GM12878 (cell line): ENCODE results near the gene AGRN. TPM values are rescaled to one million over a fixed set of nuclear protein-coding genes. Genes with fewer than 3 reads are reported as not detected.

Experiments
- ATAC-seq: fragments of 200-7000 bp; cut with Tn5 transposase; 3 replicates; pipeline ENCODE4 v1.9.1; 2020; ENCODE audit warnings: mild to moderate bottlenecking, moderate library complexity
- BruUV-seq: library from RNA; stranded (reverse); fragments of 400-500 nt; replicated peaks from 2 replicates; lab custom pipeline; 2021; lab: Mats Ljungman, UMichigan
- CTCF ChIA-PET: fragments of 300-600 bp; sonication (Branson Sonifier 250); formaldehyde crosslinking; extraction: SDS; loops from one replicate; lab custom pipeline; 2021; ENCODE audit warnings: inconsistent platforms; lab: Yijun Ruan, JAX
- POLR2A ChIA-PET: fragments of 350-600 bp; formaldehyde crosslinking; extraction: SDS; loops from one replicate; lab custom pipeline; 2021; ENCODE audit warnings: inconsistent platforms; lab: Charles Lee
- RAD21 ChIA-PET: fragments of 300-600 bp; sonication (Branson Sonifier 250); formaldehyde crosslinking; loops from one replicate; lab custom pipeline; 2023; ENCODE audit warnings: antibody characterized with exemption; ENCODE audit not compliant: unreplicated experiment; lab: Charles Lee
- SMC1A ChIA-PET: fragments of 300-600 bp; sonication (Branson Sonifier 250); formaldehyde crosslinking; loops from one replicate; lab custom pipeline; 2023; ENCODE audit not compliant: unreplicated experiment, uncharacterized antibody; lab: Charles Lee
- DNase-seq: peaks from one replicate; pipeline ENCODE4 v3.0.0-alpha.2; 2011; ENCODE audit warnings: low read depth, low spot score
- FAIRE-seq: peaks from 3 replicates; lab custom pipeline; 2011; peaks lifted over from hg19 to GRCh38; lab: Jason Lieb, UNC
- H2AFZ ChIP-seq: 2 replicates; pipeline ENCODE4 v1.6.0; 2011; ENCODE audit warnings: low read depth, low read length, control low read depth; ENCODE audit not compliant: control insufficient read depth
- H3K27ac ChIP-seq: 2 replicates; pipeline ENCODE4 v1.5.1; 2011; ENCODE audit warnings: control low read depth; ENCODE audit not compliant: control insufficient read depth, insufficient read depth
- H3K27me3 ChIP-seq, 2 experiments: replicated peaks in 1 of 2; 2 replicates each; pipeline versions ENCODE4 v1.6.0 to v1.6.1; 2011; ENCODE audit warnings: low read length in 1 of 2; ENCODE audit not compliant: control insufficient read depth in 2 of 2, insufficient read depth in 2 of 2
- H3K36me3 ChIP-seq, 2 experiments: 2 replicates each; pipeline ENCODE4 v1.5.1; 2011; ENCODE audit warnings: low read length in 1 of 2; ENCODE audit not compliant: control insufficient read depth in 2 of 2, insufficient read depth in 2 of 2
- H3K4me1 ChIP-seq: 2 replicates; pipeline ENCODE4 v1.6.1; 2011; ENCODE audit warnings: mild to moderate bottlenecking, low read length, moderate library complexity, mixed read lengths; ENCODE audit not compliant: control insufficient read depth, insufficient read depth
- H3K4me2 ChIP-seq: 2 replicates; pipeline ENCODE4 v1.6.0; 2011; ENCODE audit warnings: control low read depth; ENCODE audit not compliant: control insufficient read depth, insufficient read depth
- H3K4me3 ChIP-seq: fragments of 200-600 bp; sonication (generic); 2 replicates; pipeline ENCODE4 v1.5.1; 2016
- H3K79me2 ChIP-seq: 2 replicates; pipeline ENCODE4 v1.6.0; 2011; ENCODE audit warnings: low read length; ENCODE audit not compliant: control insufficient read depth, insufficient read depth
- H3K9ac ChIP-seq: 2 replicates; pipeline ENCODE4 v1.8.0; 2011; ENCODE audit warnings: low read length, control low read depth, mixed read lengths; ENCODE audit not compliant: control insufficient read depth, insufficient read depth
- H3K9me3 ChIP-seq: replicated peaks from 3 replicates; pipeline ENCODE4 v1.5.1; 2011; ENCODE audit warnings: mild to moderate bottlenecking, low read length; ENCODE audit not compliant: control insufficient read depth, insufficient read depth
- H4K20me1 ChIP-seq: 2 replicates; pipeline ENCODE4 v1.6.0; 2011; ENCODE audit not compliant: control insufficient read depth, insufficient read depth
- BCL11A ChIP-seq: IDR thresholded peaks from 2 replicates; pipeline ENCODE4 v1.6.1; 2011; ENCODE audit warnings: low read depth, low read length
- BHLHE40 ChIP-seq, 2 experiments: fragments of 450-650 bp in 1 of 2; IDR thresholded peaks; 2 replicates each; pipeline ENCODE4 v1.6.1; 2011 to 2017; ENCODE audit warnings: low read depth in 2 of 2, borderline replicate concordance in 1 of 2, improper control_type of control experiment in 1 of 2, low read length in 1 of 2, mild to moderate bottlenecking in 1 of 2
- CBX5 ChIP-seq: sonication (generic); IDR thresholded peaks from 2 replicates; pipeline ENCODE4 v1.6.1; 2016; ENCODE audit warnings: low read depth, moderate library complexity, mild to moderate bottlenecking, inconsistent platforms
- E4F1 ChIP-seq: fragments of 450-650 bp; IDR thresholded peaks from 2 replicates; pipeline ENCODE4 v1.6.1; 2018; ENCODE audit warnings: borderline replicate concordance, mild to moderate bottlenecking; ENCODE audit not compliant: partially characterized antibody
- HCFC1 ChIP-seq: fragments of 150-350 bp; IDR thresholded peaks from 2 replicates; pipeline ENCODE4 v1.6.1; 2014; ENCODE audit warnings: low read length
- HSF1 ChIP-seq: fragments of 150-350 bp; IDR thresholded peaks from 2 replicates; pipeline ENCODE4 v1.6.1; 2014; ENCODE audit warnings: mild to moderate bottlenecking, low read depth, low read length
- LARP7 ChIP-seq: fragments of 450-650 bp; IDR thresholded peaks from 2 replicates; pipeline ENCODE4 v1.6.1; 2017; ENCODE audit warnings: mild to moderate bottlenecking
- MYC ChIP-seq: IDR thresholded peaks from 2 replicates; pipeline ENCODE4 v1.6.1; 2011; ENCODE audit warnings: mild to moderate bottlenecking, low read length, moderate library complexity, inconsistent platforms; ENCODE audit not compliant: insufficient read depth, insufficient replicate concordance, insufficient read length, severe bottlenecking
- NBN ChIP-seq: fragments of 450-650 bp; IDR thresholded peaks from 2 replicates; pipeline ENCODE4 v1.6.1; 2016
- POU2F2 ChIP-seq: IDR thresholded peaks from 3 replicates; pipeline ENCODE4 v1.6.1; 2011; ENCODE audit warnings: low read depth, mild to moderate bottlenecking, low read length, borderline replicate concordance
- RCOR1 ChIP-seq: conservative IDR thresholded peaks from 2 replicates; pipeline ENCODE4 v1.6.1; 2012; ENCODE audit warnings: low read depth, low read length, improper control_type of control experiment
- ZBED1 ChIP-seq: IDR thresholded peaks from 2 replicates; pipeline ENCODE4 v1.6.1; 2016; ENCODE audit warnings: borderline replicate concordance
- ZBTB33 ChIP-seq: fragments of 450-650 bp; IDR thresholded peaks from 2 replicates; pipeline ENCODE4 v1.6.1; 2017; ENCODE audit warnings: mild to moderate bottlenecking
- WGBS: methylation state at CpG from one replicate; pipeline ENCODE4 v1.1.6; 2016; ENCODE audit warnings: low lambda C conversion rate; ENCODE audit not compliant: insufficient replicate concordance, insufficient coverage; ENCODE audit errors: missing lambda C conversion rate; 5-methylcytosine and 5-hydroxymethylcytosine counted together
- in situ Hi-C: fragments of 300-500 bp; cut with MboI; formaldehyde crosslinking; loops from 9 replicates; pipeline ENCODE4 v1.14.3; 2018; ENCODE audit warnings: mixed read lengths
- intact Hi-C: fragments of 100-400 bp; cut with micrococcal nuclease; formaldehyde crosslinking; loops from one replicate; pipeline ENCODE4 v1.14.2; 2022; ENCODE audit not compliant: unreplicated experiment
- polyA plus RNA-seq, 11 experiments: library from polyadenylated mRNA; depleted of rRNA in 4 of 11; unstranded in 6 of 11; stranded (reverse) in 5 of 11; fragments of >200 nt; fragmentation: Nextera tagmentation in 4 of 11; fragmentation: Illumina TruSeq in 1 of 11; extraction: Ambion mirVana in 4 of 11; extraction: Trizol in 1 of 11; gene quantifications; 1 replicate in 1 of 11; 2 replicates in 10 of 11; pipeline versions ENCODE4 v1.2.1 to v1.2.3, GENCODE V29; 2011 to 2016; ENCODE audit warnings: inconsistent platforms in 2 of 11, missing spikeins in 2 of 11, low read depth in 1 of 11
- total RNA-seq, 4 experiments: library from RNA; depleted of rRNA in 3 of 4; stranded (reverse); fragments of >200 nt in 3 of 4; fragmentation: Illumina TruSeq in 1 of 4; extraction: Trizol in 1 of 4; gene quantifications; 2 replicates each; pipeline versions ENCODE4 v1.2.1 to v1.2.3, GENCODE V29; 2013 to 2021

AGRN gene
- total and polyA plus RNA-seq, 10 of the 15 experiments (the other 5 are each of a cell fraction or from before 2014, with no cell fraction given), result 0.02 to 41.8 (median 4.1) TPM

GRCh38 chr1:1082239-1082775 lies 62.4 kb downstream of the AGRN start:
- in situ Hi-C loops, result no loop called here
- no peak overlapping the region for H3K4me3 ChIP-seq
- 82% methylated on average over 21 of the region's 27 CpGs for WGBS
- no peaks in the 10 kb centered on the region for H3K36me3 ChIP-seq
- ChIA-PET CTCF (no interaction called here), SMC1A (no interaction called here), RAD21 (no interaction called here), POLR2A (no interaction called here)
- H3K9me3 ChIP-seq, result no peaks in the 10 kb centered on the region
- no peaks in the 10 kb centered on the region for H3K27me3 ChIP-seq
- no peaks in the 10 kb centered on the region for H3K79me2 ChIP-seq
- no peak overlapping the region for H2AFZ ChIP-seq
- FAIRE-seq, result no peak
- TF ChIP-seq NBN (no peak), LARP7 (no peak), ZBTB33 (no peak), ZBED1 (no peak), CBX5 (no peak), BHLHE40 (IDR thresholded peaks at IDR 0.05; ENCODE audit: borderline replicate concordance in 1 of 2, low read depth in 2 of 2, low read length in 1 of 2) (no peak), RCOR1 (no peak), HCFC1 (no peak), BCL11A (no peak), HSF1 (no peak), MYC (no peak), E4F1 (no peak), POU2F2 (no peak)
- ATAC-seq, result no peak
- no peaks in the 10 kb centered on the region for H4K20me1 ChIP-seq
- intact Hi-C loops, result no loop called here
- no peak overlapping the region for H3K9ac ChIP-seq
- no peak overlapping the region for H3K4me2 ChIP-seq
- no peak for DNase-seq
- BruUV-seq, result no TSS peak
- peaks cover 10% of the 10 kb centered on the region for H3K4me1 ChIP-seq
- H3K27ac ChIP-seq, result no peak overlapping the region
